ENCODE measurements around the gene GATAD2A.

The GATAD2A gene

GRCh38 chr19:19490214-19490968, 84.9 kb downstream of the GATAD2A start:
- peak overlapping the region; percentile 98 for H3K27ac ChIP-seq
- peaks cover 47% of the 10 kb centered on the region for H3K4me1 ChIP-seq
- no peaks in the 10 kb centered on the region for H3K36me3 ChIP-seq (ENCODE audit: control insufficient read depth, insufficient read depth, low read length)

GRCh38 chr19:19491321-19492025, 86.0 kb downstream of the GATAD2A start:
- no peak overlapping the region for H3K27ac ChIP-seq
- H3K9ac ChIP-seq: no peak overlapping the region
- TF ChIP-seq, protein P1, sequence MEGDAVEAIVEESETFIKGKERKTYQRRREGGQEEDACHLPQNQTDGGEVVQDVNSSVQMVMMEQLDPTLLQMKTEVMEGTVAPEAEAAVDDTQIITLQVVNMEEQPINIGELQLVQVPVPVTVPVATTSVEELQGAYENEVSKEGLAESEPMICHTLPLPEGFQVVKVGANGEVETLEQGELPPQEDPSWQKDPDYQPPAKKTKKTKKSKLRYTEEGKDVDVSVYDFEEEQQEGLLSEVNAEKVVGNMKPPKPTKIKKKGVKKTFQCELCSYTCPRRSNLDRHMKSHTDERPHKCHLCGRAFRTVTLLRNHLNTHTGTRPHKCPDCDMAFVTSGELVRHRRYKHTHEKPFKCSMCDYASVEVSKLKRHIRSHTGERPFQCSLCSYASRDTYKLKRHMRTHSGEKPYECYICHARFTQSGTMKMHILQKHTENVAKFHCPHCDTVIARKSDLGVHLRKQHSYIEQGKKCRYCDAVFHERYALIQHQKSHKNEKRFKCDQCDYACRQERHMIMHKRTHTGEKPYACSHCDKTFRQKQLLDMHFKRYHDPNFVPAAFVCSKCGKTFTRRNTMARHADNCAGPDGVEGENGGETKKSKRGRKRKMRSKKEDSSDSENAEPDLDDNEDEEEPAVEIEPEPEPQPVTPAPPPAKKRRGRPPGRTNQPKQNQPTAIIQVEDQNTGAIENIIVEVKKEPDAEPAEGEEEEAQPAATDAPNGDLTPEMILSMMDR (IDR thresholded peaks at IDR 0.05): no peak
- no peaks in the 10 kb centered on the region for H3K9me3 ChIP-seq (ENCODE audit: control insufficient read depth, low read length)
- H3K4me2 ChIP-seq (ENCODE audit: low read length): no peak overlapping the region
- no peaks in the 10 kb centered on the region for H3K36me3 ChIP-seq (ENCODE audit: control insufficient read depth, insufficient read depth, low read length)
- H2AFZ ChIP-seq: no peak overlapping the region
- H3K4me1 ChIP-seq: peaks cover 36% of the 10 kb centered on the region
- no peaks in the 10 kb centered on the region for H3K27me3 ChIP-seq (ENCODE audit: control insufficient read depth, insufficient read depth, low read length)
- H3K79me2 ChIP-seq: peaks cover 27% of the 10 kb centered on the region
- no peak overlapping the region for H3K4me3 ChIP-seq (ENCODE audit: low read depth, low read length)

More at GRCh38 chr19:19490214-19490968, 84.9 kb downstream of the GATAD2A start:
- Histone ChIP-seq H3K4me3 (ENCODE audit: low read depth, low read length) (no peak overlapping the region), H3K79me2 (peaks cover 21% of the 10 kb centered on the region), H3K9me3 (ENCODE audit: control insufficient read depth, low read length) (no peaks in the 10 kb centered on the region), H3K4me2 (ENCODE audit: low read length) (peak overlapping the region; percentile 8), H3K9ac (no peak overlapping the region), H3K27me3 (ENCODE audit: control insufficient read depth, insufficient read depth, low read length) (no peaks in the 10 kb centered on the region), H2AFZ (peak overlapping the region; percentile 85)
- TF ChIP-seq, protein P1 (IDR thresholded peaks at IDR 0.05): peak; percentile 91

GRCh38 chr19:19492026-19492610, 86.6 kb downstream of the GATAD2A start:
- Histone ChIP-seq H3K9me3 (ENCODE audit: control insufficient read depth, low read length) (no peaks in the 10 kb centered on the region), H3K4me3 (ENCODE audit: low read depth, low read length) (no peak overlapping the region), H2AFZ (no peak overlapping the region), H3K27ac (no peak overlapping the region), H3K9ac (no peak overlapping the region), H3K4me1 (peaks cover 29% of the 10 kb centered on the region), H3K36me3 (ENCODE audit: control insufficient read depth, insufficient read depth, low read length) (no peaks in the 10 kb centered on the region), H3K79me2 (peaks cover 30% of the 10 kb centered on the region), H3K4me2 (ENCODE audit: low read length) (no peak overlapping the region), H3K27me3 (ENCODE audit: control insufficient read depth, insufficient read depth, low read length) (no peaks in the 10 kb centered on the region)
- TF ChIP-seq, protein P1 (IDR thresholded peaks at IDR 0.05): no peak

GRCh38 chr19:19493841-19494546, 88.5 kb downstream of the GATAD2A start:
- no peaks in the 10 kb centered on the region for H3K27me3 ChIP-seq (ENCODE audit: control insufficient read depth, insufficient read depth, low read length)
- peaks cover 12% of the 10 kb centered on the region for H3K4me1 ChIP-seq
- no peak overlapping the region for H3K4me2 ChIP-seq (ENCODE audit: low read length)
- no peak overlapping the region for H3K9ac ChIP-seq
- no peak overlapping the region for H2AFZ ChIP-seq
- peaks cover 43% of the 10 kb centered on the region for H3K79me2 ChIP-seq
- TF ChIP-seq, protein P1 (IDR thresholded peaks at IDR 0.05): no peak
- H3K4me3 ChIP-seq (ENCODE audit: low read depth, low read length): no peak overlapping the region
- H3K9me3 ChIP-seq (ENCODE audit: control insufficient read depth, low read length): no peaks in the 10 kb centered on the region
- H3K36me3 ChIP-seq (ENCODE audit: control insufficient read depth, insufficient read depth, low read length): no peaks in the 10 kb centered on the region
- no peak overlapping the region for H3K27ac ChIP-seq
